Measurements from ENCODE around the gene RRAS2.

- TF ChIP-seq CTCF (IDR thresholded peaks at IDR 0.05) (no peak), POLR2A (IDR thresholded peaks at IDR 0.05) (no peak)
Observed at GRCh38 chr11:14310679-14311078, 48.3 kb downstream of the RRAS2 start.

All from Peyer's patch (tissue), 4 donors.